ENCODE data around the gene POLK.
"Not testable (repeated sequence)": the region's sequence is repeated elsewhere in the genome, so short reads cannot be mapped to it uniquely, and the experiment has no call there.

Gene POLK

GRCh38 chr5:75510836-75511434 is 756 bp upstream of the POLK start:
- DNase-seq (ENCODE audit: low read depth): peak; percentile 4

GRCh38 chr5:75512383-75513074 is 838 bp downstream of the POLK start:
- no peak for DNase-seq (ENCODE audit: low read depth)

DNA sequence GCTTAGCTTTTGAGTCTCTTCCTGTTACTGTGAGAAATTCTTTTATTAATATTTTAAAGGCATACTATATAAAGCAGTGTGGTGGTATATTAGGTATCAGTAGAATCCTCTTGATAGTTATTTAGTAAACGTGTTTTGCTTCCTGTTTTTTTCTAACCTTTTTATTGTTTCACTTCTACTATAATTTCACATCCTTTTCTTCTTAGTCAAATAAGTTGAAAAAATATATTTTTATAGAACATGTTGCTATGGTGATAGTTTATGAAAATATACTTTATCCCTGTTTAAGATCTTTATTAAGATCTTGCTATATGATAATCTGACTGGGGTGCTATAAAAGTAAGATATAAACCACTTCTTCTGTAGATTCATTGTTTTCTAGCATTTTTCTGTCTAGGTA is 2.1 kb downstream of the POLK start:
- DNase-seq (ENCODE audit: low read depth): no peak

DNA sequence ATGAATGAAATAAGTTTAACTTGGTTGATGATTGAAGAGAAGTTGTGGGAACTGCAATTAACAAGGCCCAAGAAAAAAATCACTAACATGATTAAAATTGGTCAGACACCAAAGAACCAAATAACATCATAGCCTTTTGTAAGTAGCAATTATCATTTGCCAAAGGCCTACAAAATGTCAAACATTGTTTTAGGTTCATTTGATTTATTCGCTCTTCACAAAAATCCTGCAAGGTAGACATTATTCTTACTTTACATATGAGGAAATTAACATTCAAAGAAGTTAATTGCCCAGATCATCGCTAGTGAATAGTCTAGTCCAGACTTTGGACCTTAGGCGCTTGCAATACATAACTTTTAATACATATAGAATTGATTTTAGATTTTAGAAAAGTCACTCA is 2.6 kb downstream of the POLK start:
- no peak for DNase-seq (ENCODE audit: low read depth)

DNA sequence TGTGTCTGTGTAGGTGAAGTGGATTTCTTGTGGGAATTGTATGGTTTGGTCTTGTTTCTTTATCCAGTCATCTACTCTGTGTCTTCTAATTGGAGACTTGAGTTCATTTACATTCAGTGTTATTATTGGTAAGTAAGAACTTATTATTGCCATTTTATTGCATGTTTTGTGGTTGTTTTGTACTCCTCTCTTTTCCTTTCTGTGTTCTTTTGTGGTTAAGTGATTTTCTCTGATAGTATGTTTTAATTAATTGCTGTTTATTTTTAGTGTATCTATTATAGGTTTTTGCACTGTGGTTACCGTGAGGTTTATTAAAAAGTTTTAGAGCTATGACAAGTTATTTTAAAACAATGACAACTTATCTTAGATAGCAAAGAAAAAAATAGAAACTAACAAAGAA is 8.1 kb downstream of the POLK start:
- no peak for DNase-seq (ENCODE audit: low read depth)

- DNase-seq (ENCODE audit: low read depth): no peak
Measured at GRCh38 chr5:75521195-75521594, 9.5 kb downstream of the POLK start.

GRCh38 chr5:75522025-75522424 is 10.3 kb downstream of the POLK start:
- no peak for DNase-seq (ENCODE audit: low read depth)

DNA sequence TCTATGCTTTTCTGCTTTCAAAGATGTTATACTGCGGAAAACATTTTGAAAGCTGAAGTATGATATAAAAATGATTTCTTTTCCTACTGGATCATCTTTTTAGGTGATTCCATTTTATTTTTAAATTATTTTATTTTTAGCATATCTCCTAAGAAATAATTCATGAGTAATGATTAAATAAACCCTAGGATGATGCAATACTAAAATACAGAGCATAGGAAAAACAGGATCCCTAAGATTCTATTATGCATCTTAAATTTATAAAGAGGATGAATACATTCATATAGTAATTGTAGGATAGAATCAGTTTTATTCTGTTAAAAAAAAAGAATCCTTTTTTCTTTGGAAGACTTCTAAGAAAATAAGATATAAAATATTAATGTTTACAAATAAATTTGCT is 10.9 kb downstream of the POLK start:
- no peak for DNase-seq (ENCODE audit: low read depth)

DNA sequence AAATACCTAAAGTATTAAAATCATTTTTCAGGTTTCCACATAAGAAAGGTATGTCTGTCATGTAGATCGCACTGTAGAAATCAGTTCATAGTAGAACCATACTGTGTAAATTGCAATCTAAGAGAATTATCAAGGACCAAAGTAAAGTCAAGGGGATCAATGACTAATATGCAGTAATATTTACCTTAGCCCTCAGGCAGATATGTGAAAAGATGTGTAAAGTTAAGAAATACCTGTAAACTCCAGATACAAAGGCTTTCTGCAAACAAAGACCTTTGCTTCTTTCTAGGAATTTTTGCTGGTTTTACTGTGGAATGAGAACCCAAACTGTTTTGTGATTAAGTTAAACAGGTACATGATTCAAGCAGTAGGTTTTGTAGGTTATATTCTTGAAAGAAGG is 11.6 kb downstream of the POLK start:
- no peak for DNase-seq (ENCODE audit: low read depth)

- DNase-seq (ENCODE audit: low read depth): no peak
Measured at GRCh38 chr5:75524071-75524470, 12.4 kb downstream of the POLK start.

DNA sequence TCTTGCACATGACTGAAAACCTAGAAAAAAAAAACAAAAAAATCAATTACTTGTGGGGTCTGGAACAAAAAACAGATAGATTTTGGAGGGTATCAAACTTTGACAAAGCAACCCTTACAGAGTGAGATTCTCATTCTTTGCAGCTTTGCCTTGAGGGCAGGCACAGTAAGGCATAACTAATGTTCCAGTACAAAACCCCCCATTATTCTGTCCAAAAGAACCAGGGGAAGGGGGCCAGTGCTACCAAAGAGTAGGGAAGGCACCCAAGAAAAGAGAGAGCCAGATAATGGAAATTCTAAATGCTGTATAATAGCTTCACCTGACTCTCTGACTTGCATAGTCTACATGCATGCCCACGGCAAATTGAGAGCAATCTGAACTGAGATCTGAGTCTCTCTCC is 12.9 kb downstream of the POLK start:
- no peak for DNase-seq (ENCODE audit: low read depth)

DNA sequence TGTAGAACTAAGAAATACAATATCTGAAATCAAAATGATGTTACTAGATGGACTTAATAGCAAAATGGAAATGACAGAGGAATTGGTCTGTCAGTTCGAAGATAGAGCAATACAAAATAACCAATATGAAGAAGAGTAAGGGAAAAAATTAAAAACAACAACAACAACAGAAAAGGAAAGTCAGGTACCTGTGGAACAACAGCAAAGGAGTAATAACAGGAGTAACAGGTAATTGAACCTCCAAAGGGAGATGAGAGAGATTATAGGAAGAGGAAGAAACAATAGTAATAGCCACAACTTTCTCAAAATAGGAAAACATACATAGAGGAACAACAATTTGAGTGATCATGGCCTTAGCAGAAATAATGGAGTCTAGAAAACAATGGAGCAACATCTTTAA is 13.7 kb downstream of the POLK start:
- no peak for DNase-seq (ENCODE audit: low read depth)

DNA sequence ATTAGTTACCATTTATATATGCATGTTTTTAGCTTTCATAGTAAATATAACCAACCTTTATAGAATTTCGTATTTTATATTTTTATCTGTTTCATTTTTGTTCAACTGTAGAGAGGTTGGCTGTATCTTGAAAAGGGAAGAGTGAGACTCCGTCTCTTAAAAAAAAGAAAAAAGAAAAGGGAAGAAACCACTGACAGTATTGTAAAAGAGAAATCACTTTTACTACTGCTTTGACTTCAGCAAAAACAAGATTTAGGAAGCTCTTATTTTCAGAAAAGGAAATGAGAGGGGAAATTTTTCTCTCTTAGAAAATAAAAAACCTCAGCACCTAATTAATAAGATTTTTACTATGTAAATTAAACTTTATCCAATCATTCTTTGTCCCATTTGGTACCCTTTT is 14.4 kb downstream of the POLK start:
- DNase-seq (ENCODE audit: low read depth): no peak

- DNase-seq (ENCODE audit: low read depth): no peak
Measured at GRCh38 chr5:75529185-75529584, 17.5 kb downstream of the POLK start.

DNA sequence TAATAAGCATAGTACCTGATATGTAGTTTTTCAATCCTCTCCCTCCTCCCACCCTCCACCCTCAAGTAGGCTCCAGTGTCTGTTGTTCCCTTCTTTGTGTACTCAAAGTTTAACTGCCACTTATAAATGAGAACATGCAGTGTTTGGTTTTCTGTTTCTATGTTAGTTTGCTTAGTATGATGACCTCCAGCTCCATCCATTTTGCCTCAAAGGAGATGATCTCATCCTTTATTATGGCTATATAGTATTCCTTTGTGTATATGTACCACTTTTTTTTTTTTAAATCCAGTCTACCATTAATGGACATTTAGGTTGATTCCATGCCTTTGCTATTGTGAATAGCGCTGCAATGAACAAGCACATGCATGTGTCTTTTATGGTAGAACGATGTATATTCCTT is 20.5 kb downstream of the POLK start:
- DNase-seq (ENCODE audit: low read depth): no peak

GRCh38 chr5:75533716-75534115 is 22.0 kb downstream of the POLK start:
- DNase-seq (ENCODE audit: low read depth): not testable (repeated sequence)

GRCh38 chr5:75534734-75535133 is 23.0 kb downstream of the POLK start:
- no peak for DNase-seq (ENCODE audit: low read depth)

DNA sequence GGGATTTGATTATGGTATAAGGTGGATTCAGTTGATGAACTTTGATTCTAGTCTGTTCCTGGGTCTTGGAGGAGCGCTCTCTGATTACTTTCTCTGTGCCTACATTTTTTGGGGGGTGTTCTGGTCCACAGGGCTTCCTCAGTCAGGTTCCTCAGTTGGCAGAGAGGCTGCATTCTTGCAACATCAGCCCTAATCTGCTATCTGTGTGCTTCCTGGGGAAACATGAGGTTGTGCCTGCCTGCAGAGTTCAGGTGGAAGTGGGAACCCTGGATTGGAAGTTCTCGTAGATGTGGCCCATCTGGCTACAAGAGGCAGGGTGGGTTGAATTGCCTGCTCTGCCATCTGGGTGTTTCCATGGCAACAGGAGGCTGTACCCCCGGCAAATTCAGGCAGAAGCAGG is 24.5 kb downstream of the POLK start:
- DNase-seq (ENCODE audit: low read depth): no peak

GRCh38 chr5:75536694-75537360 is 25.1 kb downstream of the POLK start:
- DNase-seq (ENCODE audit: low read depth): no peak

- DNase-seq (ENCODE audit: low read depth): no peak
Measured at GRCh38 chr5:75538211-75538610, 26.5 kb downstream of the POLK start.

DNA sequence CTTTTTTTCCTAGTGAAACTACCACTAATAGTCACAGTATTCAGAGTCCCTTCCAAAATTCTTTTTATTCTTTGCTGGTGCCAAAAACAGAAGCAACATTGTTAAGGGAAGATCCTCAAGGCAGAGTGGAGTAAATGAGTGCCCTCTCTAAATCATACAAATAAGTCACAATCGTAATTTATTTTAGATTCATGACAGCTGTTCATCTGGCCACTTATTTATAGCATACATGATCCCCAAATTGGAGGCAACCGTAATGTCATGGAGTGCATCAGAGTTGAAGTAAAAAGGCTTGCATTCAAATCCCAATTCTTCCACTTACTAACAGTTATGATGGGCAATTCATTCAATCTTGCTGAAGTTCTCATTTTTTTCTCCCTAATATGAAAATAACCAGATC is 33.4 kb downstream of the POLK start:
- no peak for DNase-seq (ENCODE audit: low read depth)

GRCh38 chr5:75546830-75547229 is 35.1 kb downstream of the POLK start:
- DNase-seq (ENCODE audit: low read depth): no peak

DNA sequence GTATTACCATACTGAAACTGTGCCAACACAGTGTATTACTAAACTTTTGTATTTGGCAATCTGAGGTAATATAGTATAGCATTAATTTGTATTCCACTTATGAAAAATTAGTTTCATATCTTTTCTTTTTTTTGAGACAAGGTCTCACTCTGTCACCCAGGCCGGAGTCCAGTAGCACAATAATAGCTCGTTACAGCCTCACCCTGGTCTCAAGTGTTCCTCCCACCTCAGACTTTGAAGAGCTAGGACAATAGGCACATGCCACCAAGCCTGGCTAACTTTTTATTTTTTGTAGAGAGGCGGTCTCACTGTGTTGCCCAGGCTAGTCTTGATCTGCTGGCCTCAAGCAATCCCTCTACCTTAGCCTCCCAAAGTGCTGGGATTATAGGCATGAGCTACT is 36.1 kb downstream of the POLK start:
- DNase-seq (ENCODE audit: low read depth): no peak

DNA sequence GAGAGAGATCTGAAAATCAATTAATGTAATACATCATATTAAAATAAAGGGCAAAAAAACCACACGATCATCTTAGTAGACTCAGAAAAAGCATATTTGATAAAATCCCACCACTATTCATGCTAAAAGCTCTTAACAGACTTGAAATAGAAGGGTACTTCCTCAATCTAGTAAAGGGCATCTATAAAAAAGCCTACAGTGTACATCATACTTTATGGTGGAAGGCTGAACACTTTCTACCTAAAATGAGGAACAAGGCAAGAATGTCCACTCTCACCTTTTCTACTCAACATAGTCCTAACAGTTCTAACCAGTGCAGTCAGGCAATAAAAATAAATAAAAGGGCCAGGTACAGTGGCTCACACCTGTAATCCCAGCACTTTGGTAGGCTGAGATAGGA is 38.9 kb downstream of the POLK start:
- no peak for DNase-seq (ENCODE audit: low read depth)
